Tibial nerve (tissue), 3 donors: ENCODE data around the gene AKAP6.

Experiments
- POLR2A ChIP-seq, 2 donors: fragments of 450-650 bp; IDR thresholded peaks; one replicate each; pipeline ENCODE4 v1.6.1; 2017; ENCODE audit warnings: antibody characterized with exemption in 2 of 2, mild to moderate bottlenecking in 2 of 2, moderate library complexity in 2 of 2
- TF ChIP-seq, protein P1 (sequence below), 5 experiments: fragments of 200-600 bp in 3 of 5; fragments of 450-650 bp in 2 of 5; sonication (generic) in 3 of 5; IDR thresholded peaks; one replicate each; pipeline ENCODE4 v1.5.1; 2016 to 2019; ENCODE audit warnings: antibody characterized with exemption in 5 of 5, mild to moderate bottlenecking in 3 of 5, moderate library complexity in 2 of 5

DNA sequence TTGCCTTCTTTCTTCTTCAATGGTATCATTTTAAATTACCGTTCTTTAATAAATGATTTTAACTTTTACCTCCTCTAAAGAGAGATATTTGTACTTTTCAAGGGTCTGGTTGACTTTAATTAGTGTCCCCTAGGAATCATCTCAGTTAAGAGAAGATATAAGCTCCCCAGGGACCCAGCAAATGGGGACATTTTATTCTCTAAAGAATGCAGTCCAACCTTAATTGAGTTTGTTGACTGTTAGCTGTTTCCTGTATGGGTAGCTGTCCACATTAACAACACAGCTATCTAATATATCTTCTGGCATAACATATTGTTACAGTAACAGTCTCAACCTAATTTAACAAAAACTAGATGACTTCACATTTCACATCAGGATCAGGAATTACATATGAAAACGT is 368.0 kb downstream of the AKAP6 start:
- TF ChIP-seq, protein P1, sequence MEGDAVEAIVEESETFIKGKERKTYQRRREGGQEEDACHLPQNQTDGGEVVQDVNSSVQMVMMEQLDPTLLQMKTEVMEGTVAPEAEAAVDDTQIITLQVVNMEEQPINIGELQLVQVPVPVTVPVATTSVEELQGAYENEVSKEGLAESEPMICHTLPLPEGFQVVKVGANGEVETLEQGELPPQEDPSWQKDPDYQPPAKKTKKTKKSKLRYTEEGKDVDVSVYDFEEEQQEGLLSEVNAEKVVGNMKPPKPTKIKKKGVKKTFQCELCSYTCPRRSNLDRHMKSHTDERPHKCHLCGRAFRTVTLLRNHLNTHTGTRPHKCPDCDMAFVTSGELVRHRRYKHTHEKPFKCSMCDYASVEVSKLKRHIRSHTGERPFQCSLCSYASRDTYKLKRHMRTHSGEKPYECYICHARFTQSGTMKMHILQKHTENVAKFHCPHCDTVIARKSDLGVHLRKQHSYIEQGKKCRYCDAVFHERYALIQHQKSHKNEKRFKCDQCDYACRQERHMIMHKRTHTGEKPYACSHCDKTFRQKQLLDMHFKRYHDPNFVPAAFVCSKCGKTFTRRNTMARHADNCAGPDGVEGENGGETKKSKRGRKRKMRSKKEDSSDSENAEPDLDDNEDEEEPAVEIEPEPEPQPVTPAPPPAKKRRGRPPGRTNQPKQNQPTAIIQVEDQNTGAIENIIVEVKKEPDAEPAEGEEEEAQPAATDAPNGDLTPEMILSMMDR (IDR thresholded peaks at IDR 0.05), result no peak
- no peak for TF ChIP-seq POLR2A (IDR thresholded peaks at IDR 0.05)
